ENCODE results near the gene ZHX3.

DNA sequence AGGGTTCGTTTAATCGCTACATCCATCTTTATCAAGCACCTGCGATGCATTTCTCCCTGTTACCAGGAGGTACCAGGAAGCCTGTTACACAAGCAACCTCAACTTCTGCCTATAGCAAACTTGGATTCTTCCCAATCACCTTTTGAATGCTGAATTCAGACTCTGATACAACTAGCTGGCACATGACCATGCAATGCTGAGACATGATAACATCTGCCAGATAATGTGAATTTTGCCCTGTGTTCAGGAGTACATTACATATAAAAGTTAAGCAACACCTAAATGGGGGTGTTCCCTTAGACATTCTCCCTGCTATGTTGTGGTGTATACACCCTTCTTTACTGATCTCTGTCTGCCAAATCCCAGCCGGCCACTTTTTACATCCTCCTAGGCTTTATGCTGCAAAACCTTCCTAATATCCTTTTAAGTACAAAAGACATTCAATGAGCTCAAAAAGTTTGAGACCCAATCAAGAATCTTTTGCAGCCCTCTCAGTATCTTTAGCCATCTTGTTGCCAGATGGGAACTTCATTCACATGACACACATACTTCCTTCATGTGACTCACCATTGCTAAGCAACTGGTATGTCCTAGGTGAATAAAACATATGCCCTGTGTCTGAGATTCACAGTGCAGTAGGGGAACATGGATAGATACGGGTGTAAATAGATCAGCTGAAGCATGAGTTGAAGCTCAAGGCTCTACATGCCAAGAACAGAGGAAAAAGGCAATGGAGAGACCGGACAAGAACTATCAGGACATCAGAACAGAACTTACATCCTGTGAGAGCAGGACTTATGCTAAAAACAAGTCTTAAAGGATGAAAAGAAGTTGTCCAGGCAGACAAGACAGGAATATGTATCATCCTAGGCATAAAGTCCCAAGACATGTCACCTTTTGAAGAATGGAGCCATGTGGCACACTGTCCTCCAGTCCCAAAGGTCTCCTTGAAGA is 84.3 kb downstream of the ZHX3 start:
- TF ChIP-seq CTCF (IDR thresholded peaks at IDR 0.05) (no peak), POLR2A (IDR thresholded peaks at IDR 0.05) (no peak)
